ENCODE data around the gene POU2F2. TPM values are rescaled to one million over a fixed set of nuclear protein-coding genes. Genes with fewer than 3 reads are reported as not detected.

The POU2F2 gene
- total and polyA plus RNA-seq, 9 donors = 0.52 to 4.3 (median 1.2) TPM; not detected in 1

DNA sequence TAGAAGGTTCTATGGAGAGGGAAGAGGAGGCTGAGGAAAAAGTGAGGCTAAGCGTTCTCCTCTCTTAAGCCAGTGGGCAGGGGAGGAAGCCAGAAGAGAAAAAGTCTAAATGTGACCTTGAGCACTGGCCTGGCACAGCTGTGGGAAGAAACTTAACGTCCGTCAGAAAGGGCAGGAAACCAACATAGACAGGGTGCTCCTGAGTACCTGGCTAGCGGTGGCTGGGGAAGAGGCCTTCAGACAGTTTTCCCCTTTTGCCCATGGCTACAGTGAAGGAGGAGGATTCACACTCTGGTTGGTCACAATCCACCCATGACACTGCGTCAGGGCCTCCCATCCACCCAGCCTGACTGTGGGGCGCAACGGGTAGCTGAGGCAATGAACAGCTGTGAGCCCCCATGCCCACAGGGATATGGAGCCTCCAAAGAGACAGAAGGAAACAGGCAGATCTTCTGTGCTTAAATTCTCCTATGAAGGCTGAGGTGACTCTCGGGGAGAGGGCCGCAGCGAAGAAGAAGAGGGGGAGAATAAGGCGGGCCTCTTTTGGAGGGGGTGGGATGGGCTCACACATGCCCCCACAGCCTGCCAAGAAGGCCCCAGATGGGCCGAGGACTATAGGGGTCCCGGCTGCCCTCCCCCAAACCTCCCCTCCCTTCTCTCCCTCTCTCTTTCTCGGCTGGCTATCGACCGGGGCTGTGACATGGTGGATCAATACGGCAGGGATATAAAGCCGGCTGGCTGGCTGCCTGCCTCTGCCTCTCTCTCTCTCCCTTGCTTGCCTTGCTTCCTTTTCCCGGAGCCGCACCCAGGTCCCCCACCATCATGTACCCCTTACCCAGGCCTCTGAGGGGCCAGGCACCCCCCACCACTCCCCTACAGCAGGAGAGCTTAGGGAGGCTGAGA is 19.8 kb upstream of the POU2F2 start:
- intact Hi-C loops (cut with DNase I) = no loop called here
- no peak for DNase-seq
- Histone ChIP-seq H3K36me3 (no peaks in the 10 kb centered on the region), H3K4me1 (ENCODE audit: insufficient read depth) (no peaks in the 10 kb centered on the region), H3K9me3 (no peaks in the 10 kb centered on the region), H3K27ac (no peak overlapping the region), H3K27me3 (no peaks in the 10 kb centered on the region), H3K4me3 (no peak overlapping the region)
- TF ChIP-seq, protein P1, sequence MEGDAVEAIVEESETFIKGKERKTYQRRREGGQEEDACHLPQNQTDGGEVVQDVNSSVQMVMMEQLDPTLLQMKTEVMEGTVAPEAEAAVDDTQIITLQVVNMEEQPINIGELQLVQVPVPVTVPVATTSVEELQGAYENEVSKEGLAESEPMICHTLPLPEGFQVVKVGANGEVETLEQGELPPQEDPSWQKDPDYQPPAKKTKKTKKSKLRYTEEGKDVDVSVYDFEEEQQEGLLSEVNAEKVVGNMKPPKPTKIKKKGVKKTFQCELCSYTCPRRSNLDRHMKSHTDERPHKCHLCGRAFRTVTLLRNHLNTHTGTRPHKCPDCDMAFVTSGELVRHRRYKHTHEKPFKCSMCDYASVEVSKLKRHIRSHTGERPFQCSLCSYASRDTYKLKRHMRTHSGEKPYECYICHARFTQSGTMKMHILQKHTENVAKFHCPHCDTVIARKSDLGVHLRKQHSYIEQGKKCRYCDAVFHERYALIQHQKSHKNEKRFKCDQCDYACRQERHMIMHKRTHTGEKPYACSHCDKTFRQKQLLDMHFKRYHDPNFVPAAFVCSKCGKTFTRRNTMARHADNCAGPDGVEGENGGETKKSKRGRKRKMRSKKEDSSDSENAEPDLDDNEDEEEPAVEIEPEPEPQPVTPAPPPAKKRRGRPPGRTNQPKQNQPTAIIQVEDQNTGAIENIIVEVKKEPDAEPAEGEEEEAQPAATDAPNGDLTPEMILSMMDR (IDR thresholded peaks at IDR 0.05) = no peak
- TF ChIP-seq POLR2A (IDR thresholded peaks at IDR 0.05) (no peak), EP300 (IDR thresholded peaks at IDR 0.05) (no peak)
- 43 to 49% (median 49%) methylated on average over 20 of the region's 20 CpGs for WGBS, 3 donors

DNA sequence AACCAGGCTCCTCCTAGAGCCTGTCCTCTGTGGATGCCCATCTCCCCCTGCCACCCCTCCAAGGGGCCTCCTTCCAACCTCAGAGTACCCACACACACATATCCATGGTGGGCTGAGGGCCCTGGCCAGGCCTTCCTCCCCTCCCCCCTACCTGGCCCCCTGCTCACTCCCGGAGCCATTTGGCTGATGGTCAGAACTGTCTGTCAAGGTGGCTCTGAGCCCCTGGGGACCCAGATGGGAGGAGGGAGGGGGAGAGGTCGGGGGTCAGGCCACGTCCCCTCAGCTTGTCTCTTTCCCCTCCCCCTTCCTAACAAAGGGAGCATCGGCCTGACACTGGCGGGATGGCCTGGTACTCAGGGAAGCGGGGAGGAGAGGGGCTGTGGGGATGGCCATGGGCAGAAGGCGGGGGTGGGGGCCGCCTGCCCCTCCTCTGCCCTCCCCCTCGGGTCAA is 18.7 kb upstream of the POU2F2 start:
- WGBS, 3 donors = 0 to 19% (median 17%) methylated on average over 5 to 9 of the region's 9 CpGs
- TF ChIP-seq POLR2A (IDR thresholded peaks at IDR 0.05) = no peak
- TF ChIP-seq EP300 (IDR thresholded peaks at IDR 0.05) = no peak
- TF ChIP-seq, protein P1 (IDR thresholded peaks at IDR 0.05) = no peak
- Histone ChIP-seq H3K36me3 (no peaks in the 10 kb centered on the region), H3K27me3 (no peaks in the 10 kb centered on the region), H3K9me3 (no peaks in the 10 kb centered on the region), H3K4me1 (ENCODE audit: insufficient read depth) (no peaks in the 10 kb centered on the region), H3K4me3 (no peak overlapping the region), H3K27ac (no peak overlapping the region)
- intact Hi-C loops (cut with DNase I) = no loop called here
- no peak for DNase-seq

DNA sequence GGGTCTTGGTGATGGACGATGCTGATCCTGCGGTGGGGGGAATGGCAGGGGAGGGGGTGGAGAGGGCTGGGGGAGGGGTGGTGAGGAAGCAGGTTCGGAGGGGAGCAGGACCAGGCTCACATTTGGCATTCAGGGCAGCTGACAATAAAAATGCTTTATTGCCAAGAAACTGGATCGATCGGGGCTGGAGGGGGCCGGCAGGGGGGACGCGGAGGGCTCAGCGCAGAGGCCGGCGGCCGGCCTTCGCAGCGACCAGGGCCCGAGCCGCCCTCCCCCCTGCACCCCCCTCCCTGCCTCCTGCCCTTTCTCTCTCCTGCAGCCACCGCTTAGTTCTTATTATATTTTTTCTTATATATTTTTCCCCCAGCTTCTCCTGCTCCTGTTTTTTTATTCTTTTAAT is 18.1 kb upstream of the POU2F2 start:
- intact Hi-C loops (cut with DNase I) = no loop called here
- no peak overlapping the region for H3K27ac ChIP-seq
- H3K9me3 ChIP-seq = no peaks in the 10 kb centered on the region
- no peaks in the 10 kb centered on the region for H3K4me1 ChIP-seq (ENCODE audit: insufficient read depth)
- no peak overlapping the region for H3K4me3 ChIP-seq
- 3 to 7% (median 5%) methylated on average over 17 of the region's 17 CpGs for WGBS, 3 donors
- H3K36me3 ChIP-seq = no peaks in the 10 kb centered on the region
- TF ChIP-seq, protein P1 (IDR thresholded peaks at IDR 0.05) = no peak
- TF ChIP-seq POLR2A (IDR thresholded peaks at IDR 0.05) (no peak), EP300 (IDR thresholded peaks at IDR 0.05) (no peak)
- DNase-seq = no peak
- H3K27me3 ChIP-seq = no peaks in the 10 kb centered on the region

DNA sequence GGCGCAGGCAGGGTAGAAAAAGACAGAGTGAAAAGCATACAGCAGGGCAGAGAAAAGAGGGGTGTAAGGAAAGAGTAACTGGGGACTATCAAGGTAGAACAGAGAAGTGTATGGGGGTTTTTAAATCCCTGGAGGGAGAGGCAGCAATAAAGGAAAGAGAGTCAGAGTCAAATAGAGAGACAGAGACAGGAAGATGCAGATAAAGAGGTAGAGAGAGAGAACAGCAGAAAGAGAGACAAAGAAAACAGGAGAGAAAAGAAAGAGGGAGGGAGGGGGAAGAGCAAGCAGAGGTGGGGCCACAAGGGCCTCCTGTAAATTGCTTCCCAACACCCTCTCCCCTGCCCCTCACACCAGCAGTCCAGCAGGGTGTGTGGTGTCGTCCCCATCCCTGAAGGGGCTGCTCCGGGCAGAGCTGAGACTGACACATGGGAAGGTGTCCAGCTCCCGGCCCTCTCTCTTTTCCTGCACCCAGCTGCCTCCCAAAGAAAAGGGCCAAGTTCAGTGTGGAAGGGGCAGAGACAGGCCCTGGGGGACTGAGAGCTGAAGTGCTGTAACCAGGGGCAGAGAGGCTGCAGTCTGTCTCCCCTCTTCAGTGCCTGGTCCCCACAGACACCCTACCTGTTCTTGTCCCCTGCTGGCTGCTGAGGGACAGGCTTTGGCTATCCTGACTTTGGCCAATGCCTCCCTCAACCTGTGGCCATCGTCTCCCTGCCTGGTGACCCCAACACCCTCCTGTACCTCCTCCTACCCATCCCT is 17.4 kb upstream of the POU2F2 start:
- Histone ChIP-seq H3K4me3 (no peak overlapping the region), H3K27ac (no peak overlapping the region), H3K4me1 (ENCODE audit: insufficient read depth) (no peaks in the 10 kb centered on the region), H3K36me3 (no peaks in the 10 kb centered on the region), H3K9me3 (no peaks in the 10 kb centered on the region), H3K27me3 (no peaks in the 10 kb centered on the region)
- WGBS, 3 donors = 24 to 34% (median 26%) methylated on average over 5 of the region's 5 CpGs
- DNase-seq = no peak
- TF ChIP-seq, protein P1 (IDR thresholded peaks at IDR 0.05) = no peak
- TF ChIP-seq POLR2A (IDR thresholded peaks at IDR 0.05) = no peak
- no peak for TF ChIP-seq EP300 (IDR thresholded peaks at IDR 0.05)
- intact Hi-C loops (cut with DNase I) = no loop called here
